Measurements from ENCODE around the gene LUC7L2. TPM values are rescaled to one million over a fixed set of nuclear protein-coding genes. Genes with fewer than 3 reads are reported as not detected.
"Not testable (repeated sequence)": the region's sequence is repeated elsewhere in the genome, so short reads cannot be mapped to it uniquely, and the experiment has no call there.

Gene LUC7L2
- total and polyA plus RNA-seq, 2 donors from 2014 or later: 33.0 to 97.9 TPM

DNA sequence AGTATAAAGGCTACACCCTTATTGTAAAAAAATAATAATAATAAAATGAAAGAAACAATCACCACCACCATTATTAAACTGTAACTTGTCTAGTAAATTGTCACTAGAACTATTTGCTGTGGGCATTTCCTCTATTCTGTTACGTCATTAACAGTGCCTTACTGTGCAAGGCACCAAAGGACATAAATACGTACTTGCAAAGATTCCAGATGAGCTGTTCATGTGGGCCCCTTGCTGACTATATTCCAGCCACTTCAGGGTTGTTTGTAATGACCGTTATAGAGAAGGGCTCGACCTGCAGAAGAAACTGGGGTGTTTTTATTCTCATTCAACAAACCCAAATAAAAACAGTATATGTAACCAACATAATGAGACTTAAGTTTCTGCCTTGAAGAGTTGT is 63.4 kb downstream of the LUC7L2 start:
- H3K27me3 ChIP-seq (ENCODE audit: control insufficient read depth, insufficient read depth, low read length): no peaks in the 10 kb centered on the region
- H3K9me3 ChIP-seq (ENCODE audit: control insufficient read depth in 2 of 3, insufficient read depth in 1 of 3, low read length in 3 of 3): no peaks in the 10 kb centered on the region
- no peak overlapping the region for H3K9ac ChIP-seq (ENCODE audit: low read length in 3 of 3)
- H3K27ac ChIP-seq (ENCODE audit: low read depth in 2 of 2, low read length in 2 of 2): no peak overlapping the region
- H3K36me3 ChIP-seq (ENCODE audit: control insufficient read depth in 2 of 3, insufficient read depth in 3 of 3, low read length in 3 of 3): peaks cover 3 to 26% (median 13%) of the 10 kb centered on the region in 3 donors
- no peak for DNase-seq
- no peaks in the 10 kb centered on the region for H3K4me1 ChIP-seq (ENCODE audit: control insufficient read depth in 2 of 3, insufficient read depth in 2 of 3, low read depth in 1 of 3, low read length in 3 of 3)
- no peak overlapping the region for H3K4me3 ChIP-seq (ENCODE audit: low read length in 3 of 3)
- intact Hi-C loops (cut with DNase I): no loop called here
- FAIRE-seq: no peak
- TF ChIP-seq, protein P1, sequence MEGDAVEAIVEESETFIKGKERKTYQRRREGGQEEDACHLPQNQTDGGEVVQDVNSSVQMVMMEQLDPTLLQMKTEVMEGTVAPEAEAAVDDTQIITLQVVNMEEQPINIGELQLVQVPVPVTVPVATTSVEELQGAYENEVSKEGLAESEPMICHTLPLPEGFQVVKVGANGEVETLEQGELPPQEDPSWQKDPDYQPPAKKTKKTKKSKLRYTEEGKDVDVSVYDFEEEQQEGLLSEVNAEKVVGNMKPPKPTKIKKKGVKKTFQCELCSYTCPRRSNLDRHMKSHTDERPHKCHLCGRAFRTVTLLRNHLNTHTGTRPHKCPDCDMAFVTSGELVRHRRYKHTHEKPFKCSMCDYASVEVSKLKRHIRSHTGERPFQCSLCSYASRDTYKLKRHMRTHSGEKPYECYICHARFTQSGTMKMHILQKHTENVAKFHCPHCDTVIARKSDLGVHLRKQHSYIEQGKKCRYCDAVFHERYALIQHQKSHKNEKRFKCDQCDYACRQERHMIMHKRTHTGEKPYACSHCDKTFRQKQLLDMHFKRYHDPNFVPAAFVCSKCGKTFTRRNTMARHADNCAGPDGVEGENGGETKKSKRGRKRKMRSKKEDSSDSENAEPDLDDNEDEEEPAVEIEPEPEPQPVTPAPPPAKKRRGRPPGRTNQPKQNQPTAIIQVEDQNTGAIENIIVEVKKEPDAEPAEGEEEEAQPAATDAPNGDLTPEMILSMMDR (IDR thresholded peaks at IDR 0.05; ENCODE audit: borderline replicate concordance, extremely low read depth, insufficient read depth): no peak

DNA sequence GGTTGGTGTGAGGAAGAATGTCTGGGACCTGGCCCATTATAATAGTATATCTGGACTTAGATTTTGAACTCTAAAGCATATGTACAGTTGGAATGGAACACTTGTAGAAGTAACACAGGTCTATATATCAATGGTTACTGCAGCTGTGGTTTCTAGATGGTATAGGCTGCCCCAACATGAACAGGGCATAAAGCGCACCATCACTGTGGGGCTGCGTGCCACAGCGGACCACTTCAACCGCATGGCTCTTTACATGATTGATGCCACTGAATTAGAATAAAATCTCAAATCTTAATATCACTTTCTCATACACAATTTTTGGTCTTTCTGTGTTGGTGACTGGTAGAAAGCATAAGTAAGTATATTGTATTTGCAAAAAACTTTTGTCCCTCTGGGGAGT is 64.3 kb downstream of the LUC7L2 start:
- Histone ChIP-seq H3K4me3 (ENCODE audit: low read length in 3 of 3) (no peak overlapping the region), H3K9me3 (ENCODE audit: control insufficient read depth in 2 of 3, insufficient read depth in 1 of 3, low read length in 3 of 3) (no peaks in the 10 kb centered on the region), H3K4me1 (ENCODE audit: control insufficient read depth in 2 of 3, insufficient read depth in 2 of 3, low read depth in 1 of 3, low read length in 3 of 3) (no peaks in the 10 kb centered on the region), H3K27me3 (ENCODE audit: control insufficient read depth, insufficient read depth, low read length) (no peaks in the 10 kb centered on the region), H3K36me3 (ENCODE audit: control insufficient read depth in 2 of 3, insufficient read depth in 3 of 3, low read length in 3 of 3) (peaks cover 3 to 22% (median 10%) of the 10 kb centered on the region in 3 donors), H3K27ac (ENCODE audit: low read depth in 2 of 2, low read length in 2 of 2) (no peak overlapping the region), H3K9ac (ENCODE audit: low read length in 3 of 3) (no peak overlapping the region)
- TF ChIP-seq, protein P1 (IDR thresholded peaks at IDR 0.05; ENCODE audit: borderline replicate concordance, extremely low read depth, insufficient read depth): no peak
- intact Hi-C loops (cut with DNase I): no loop called here
- DNase-seq (no peak), FAIRE-seq (no peak)

DNA sequence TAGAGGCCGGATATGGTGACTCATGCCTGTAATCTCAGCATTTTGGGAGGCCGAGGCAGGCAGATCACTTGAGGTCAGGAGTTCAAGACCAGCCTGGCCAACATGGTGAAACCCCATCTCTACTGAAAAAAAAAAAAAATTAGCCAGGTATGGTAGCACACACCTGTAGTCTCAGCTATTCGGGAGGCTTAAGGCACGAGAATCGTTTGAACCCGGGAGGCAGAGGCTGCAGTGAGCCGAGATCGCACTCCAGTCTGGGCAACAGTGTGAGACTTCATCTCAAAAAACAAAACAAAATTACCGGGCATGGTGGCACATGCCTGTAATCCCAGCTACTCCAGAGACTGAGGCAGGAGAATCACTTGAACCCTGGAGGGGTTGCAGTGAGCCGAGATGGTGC is 66.0 kb downstream of the LUC7L2 start:
- H3K4me3 ChIP-seq (ENCODE audit: low read length in 3 of 3); H3K9ac ChIP-seq (ENCODE audit: low read length in 3 of 3); DNase-seq; intact Hi-C loops (cut with DNase I); H3K4me1 ChIP-seq (ENCODE audit: control insufficient read depth in 2 of 3, insufficient read depth in 2 of 3, low read depth in 1 of 3, low read length in 3 of 3); FAIRE-seq; H3K27me3 ChIP-seq (ENCODE audit: control insufficient read depth, insufficient read depth, low read length); H3K27ac ChIP-seq (ENCODE audit: low read depth in 2 of 2, low read length in 2 of 2); H3K9me3 ChIP-seq (ENCODE audit: control insufficient read depth in 2 of 3, insufficient read depth in 1 of 3, low read length in 3 of 3): not testable (repeated sequence)
- H3K36me3 ChIP-seq (ENCODE audit: control insufficient read depth in 2 of 3, insufficient read depth in 3 of 3, low read length in 3 of 3): peaks cover 3 to 16% (median 10%) of the 10 kb centered on the region in 3 donors

DNA sequence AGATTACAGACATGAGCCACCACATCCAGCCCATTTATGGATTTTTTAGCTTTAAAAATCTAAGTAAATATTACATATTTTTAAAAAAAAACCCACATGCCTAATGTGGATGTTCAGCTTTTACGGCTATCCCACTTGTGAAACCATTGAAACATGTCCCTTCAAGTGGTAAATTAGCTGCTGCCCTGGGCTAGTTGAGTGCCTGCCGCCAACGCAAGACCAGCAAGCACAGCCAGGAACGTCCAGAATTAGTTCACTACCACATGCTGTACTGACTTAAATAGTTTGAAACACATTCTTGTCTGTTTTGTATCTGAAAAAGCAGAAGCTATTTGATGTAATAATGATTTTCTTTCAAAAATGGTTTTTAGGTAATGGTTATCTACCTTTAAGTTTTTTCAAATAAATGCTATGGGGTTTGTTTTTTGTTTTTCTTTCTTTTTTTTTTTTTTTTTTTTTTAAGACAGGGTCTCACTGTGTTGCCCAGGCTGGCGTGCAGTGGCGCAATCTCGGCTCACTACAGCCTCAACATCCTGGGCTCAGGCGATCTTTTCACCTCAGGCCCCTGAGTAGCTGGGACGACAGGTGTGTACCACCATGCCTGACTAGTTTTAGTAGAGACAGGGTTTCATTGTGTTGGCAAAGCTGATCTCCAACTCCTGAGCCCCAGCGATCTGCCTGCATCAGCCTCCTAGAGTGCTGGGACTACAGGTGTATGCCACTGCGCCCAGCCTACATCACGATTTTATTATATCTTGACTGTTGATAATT is 66.7 kb downstream of the LUC7L2 start:
- no peak overlapping the region for H3K9ac ChIP-seq (ENCODE audit: low read length in 3 of 3)
- no peaks in the 10 kb centered on the region for H3K4me1 ChIP-seq (ENCODE audit: control insufficient read depth in 2 of 3, insufficient read depth in 2 of 3, low read depth in 1 of 3, low read length in 3 of 3)
- no peak overlapping the region for H3K4me3 ChIP-seq (ENCODE audit: low read length in 3 of 3)
- TF ChIP-seq, protein P1 (IDR thresholded peaks at IDR 0.05; ENCODE audit: borderline replicate concordance, extremely low read depth, insufficient read depth): no peak
- H3K27ac ChIP-seq (ENCODE audit: low read depth in 2 of 2, low read length in 2 of 2): no peak overlapping the region
- DNase-seq: peak in 1 of 5 donors; percentile 18
- H3K9me3 ChIP-seq (ENCODE audit: control insufficient read depth in 2 of 3, insufficient read depth in 1 of 3, low read length in 3 of 3): no peaks in the 10 kb centered on the region
- no peaks in the 10 kb centered on the region for H3K27me3 ChIP-seq (ENCODE audit: control insufficient read depth, insufficient read depth, low read length)
- no peak for FAIRE-seq
- peaks cover 3 to 16% (median 10%) of the 10 kb centered on the region in 3 donors for H3K36me3 ChIP-seq (ENCODE audit: control insufficient read depth in 2 of 3, insufficient read depth in 3 of 3, low read length in 3 of 3)
- intact Hi-C loops (cut with DNase I): no loop called here

Measured in kidney (tissue), 14 donors.